AG20443 (cell line): ENCODE measurements around the gene BAD.
"Not testable (repeated sequence)": the region's sequence is repeated elsewhere in the genome, so short reads cannot be mapped to it uniquely, and the experiment has no call there.

Source experiments
- DNase-seq: peaks from one replicate; pipeline ENCODE4 v3.0.0; 2012; ENCODE audit warnings: low spot score, mixed read lengths

The BAD gene

GRCh38 chr11:64314805-64315561 lies 30.5 kb upstream of the BAD start:
- no peak for DNase-seq

DNA sequence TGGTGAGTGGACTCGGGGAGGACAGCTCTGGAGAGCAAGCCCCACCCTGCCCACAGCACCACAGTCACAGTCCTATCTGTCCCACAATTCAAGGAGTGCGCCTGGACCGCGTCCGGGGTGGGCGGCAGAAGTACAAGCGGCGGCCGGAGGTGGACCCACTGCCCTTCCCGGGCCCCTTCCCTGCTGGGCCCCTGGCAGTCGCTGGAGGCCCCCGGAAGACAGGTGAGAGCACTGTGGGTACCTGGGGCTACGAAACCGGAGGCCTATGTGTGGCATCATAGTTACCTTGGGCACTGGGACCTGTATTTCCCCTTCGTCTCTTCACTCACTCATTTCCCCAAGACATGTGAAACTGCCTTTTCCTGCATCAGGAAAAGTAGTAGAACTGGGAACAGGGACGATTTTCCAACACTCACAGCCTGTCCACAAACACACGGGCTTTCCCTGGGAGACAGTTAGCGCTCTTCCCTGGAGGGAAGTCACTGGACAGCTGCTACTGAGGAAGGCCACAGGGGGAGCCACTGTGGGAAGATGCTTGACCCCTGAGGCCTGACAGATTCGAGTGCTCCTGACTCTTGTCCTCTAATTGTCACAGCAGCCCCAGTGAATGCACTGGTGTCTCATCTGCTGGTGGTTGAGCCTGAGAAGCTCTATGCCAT lies 29.8 kb upstream of the BAD start:
- no peak for DNase-seq

GRCh38 chr11:64313491-64314145 lies 29.2 kb upstream of the BAD start:
- peak; percentile 69 for DNase-seq

- DNase-seq, result no peak
Observed at GRCh38 chr11:64312947-64313346, 28.5 kb upstream of the BAD start.

- not testable (repeated sequence) for DNase-seq
Observed at GRCh38 chr11:64307795-64308194, 23.3 kb upstream of the BAD start.

DNA sequence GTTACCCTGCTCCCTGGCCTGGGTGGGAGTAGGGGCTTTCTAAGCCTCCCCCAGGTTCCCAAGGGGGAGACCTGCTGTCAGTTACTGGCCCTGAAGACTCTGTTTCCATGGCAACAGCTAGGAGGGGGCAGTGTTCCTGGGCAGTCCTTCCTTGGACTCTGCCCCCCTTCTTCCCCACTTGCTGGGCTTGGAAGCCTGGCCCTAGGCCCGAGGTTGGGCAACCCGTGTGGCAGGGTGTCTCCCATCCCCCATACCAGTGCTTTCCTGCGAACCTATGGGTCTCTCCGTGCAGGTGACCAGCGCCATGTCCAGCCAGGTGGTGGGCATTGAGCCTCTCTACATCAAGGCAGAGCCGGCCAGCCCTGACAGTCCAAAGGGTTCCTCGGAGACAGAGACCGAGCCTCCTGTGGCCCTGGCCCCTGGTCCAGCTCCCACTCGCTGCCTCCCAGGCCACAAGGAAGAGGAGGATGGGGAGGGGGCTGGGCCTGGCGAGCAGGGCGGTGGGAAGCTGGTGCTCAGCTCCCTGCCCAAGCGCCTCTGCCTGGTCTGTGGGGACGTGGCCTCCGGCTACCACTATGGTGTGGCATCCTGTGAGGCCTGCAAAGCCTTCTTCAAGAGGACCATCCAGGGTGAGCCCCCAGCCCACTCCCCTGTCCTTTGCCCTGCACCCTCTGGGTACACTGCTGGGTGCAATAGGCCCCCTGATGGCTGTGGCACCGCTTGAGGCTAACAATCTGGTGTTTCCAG lies 22.6 kb upstream of the BAD start:
- DNase-seq, result no peak

- DNase-seq, result no peak
Observed at GRCh38 chr11:64306563-64306875, 22.1 kb upstream of the BAD start.

GRCh38 chr11:64305691-64306562 lies 21.5 kb upstream of the BAD start:
- no peak for DNase-seq

GRCh38 chr11:64305075-64305690 lies 20.7 kb upstream of the BAD start, which contains the start of gene ESRRA:
TSS of gene ESRRA (plus strand) at chr11:64305524. CDS start at chr11:64307180, 1,656 bp downstream.
- peak; percentile 100 for DNase-seq

GRCh38 chr11:64304316-64305072 lies 20.0 kb upstream of the BAD start:
- DNase-seq, result peak; percentile 86

DNA sequence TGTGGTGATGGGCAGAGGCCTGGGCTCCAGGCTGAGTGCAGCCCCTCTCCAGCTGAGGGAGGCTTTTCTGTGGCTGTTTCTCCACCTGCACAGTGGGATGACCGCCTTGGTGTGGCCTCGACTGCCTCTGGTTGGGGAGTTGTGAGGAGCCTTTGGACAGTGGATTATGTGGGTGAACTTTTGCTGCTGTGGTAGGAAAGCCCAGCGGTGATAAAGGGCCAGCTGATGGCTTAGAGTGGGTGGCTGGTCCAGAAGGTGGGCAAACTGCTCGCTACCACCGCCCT lies 19.5 kb upstream of the BAD start:
- DNase-seq, result no peak

- no peak for DNase-seq
Observed at GRCh38 chr11:64303109-64304031, 18.9 kb upstream of the BAD start.

DNA sequence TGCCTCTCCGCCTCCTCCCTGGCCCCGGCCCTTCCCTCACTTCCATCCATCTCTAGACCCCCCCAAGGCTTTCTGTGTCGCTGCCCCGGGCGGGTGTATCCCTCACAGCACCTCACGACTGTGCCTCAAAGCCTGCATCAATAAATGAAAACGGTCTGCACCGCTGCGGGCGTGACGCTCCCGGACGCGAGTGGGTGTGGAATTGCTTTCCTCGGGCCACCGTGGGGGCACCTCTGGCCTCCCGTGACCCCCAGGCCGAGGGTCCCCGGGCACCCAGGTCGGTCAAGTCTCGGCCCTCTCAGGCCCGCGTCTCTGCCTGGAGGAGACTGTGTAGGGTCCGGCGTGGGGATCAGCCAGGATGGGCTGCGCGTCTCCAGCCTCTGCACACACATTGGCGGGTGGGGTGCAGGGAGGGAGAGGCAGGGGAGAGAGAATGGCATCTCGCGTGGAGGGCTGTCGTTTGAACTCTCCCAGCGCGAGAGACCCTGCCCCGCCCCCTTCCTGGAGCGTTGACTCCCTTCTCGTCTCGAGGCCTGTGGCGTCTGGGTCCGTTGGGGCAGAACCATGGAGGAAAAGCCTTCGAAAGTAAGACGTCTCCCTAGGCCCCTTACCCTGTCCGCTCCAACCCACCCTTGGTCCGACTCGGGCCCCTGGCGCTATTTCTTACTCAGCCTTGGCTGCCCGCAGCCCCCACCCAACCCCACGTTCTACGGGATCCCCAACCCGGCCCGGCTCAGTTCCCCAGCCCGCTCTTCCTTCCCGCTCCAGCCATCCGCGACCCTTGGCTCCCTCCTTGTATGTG lies 15.6 kb upstream of the BAD start, which contains the start of gene CATSPERZ:
CATSPERZ (plus strand) TSS at position 512 of the 802 bp plus-strand sequence; CDS start at position 565, 53 bp downstream.
- DNase-seq, result no peak

- peak; percentile 68 for DNase-seq
Observed at GRCh38 chr11:64298966-64299846, 14.7 kb upstream of the BAD start.

DNA sequence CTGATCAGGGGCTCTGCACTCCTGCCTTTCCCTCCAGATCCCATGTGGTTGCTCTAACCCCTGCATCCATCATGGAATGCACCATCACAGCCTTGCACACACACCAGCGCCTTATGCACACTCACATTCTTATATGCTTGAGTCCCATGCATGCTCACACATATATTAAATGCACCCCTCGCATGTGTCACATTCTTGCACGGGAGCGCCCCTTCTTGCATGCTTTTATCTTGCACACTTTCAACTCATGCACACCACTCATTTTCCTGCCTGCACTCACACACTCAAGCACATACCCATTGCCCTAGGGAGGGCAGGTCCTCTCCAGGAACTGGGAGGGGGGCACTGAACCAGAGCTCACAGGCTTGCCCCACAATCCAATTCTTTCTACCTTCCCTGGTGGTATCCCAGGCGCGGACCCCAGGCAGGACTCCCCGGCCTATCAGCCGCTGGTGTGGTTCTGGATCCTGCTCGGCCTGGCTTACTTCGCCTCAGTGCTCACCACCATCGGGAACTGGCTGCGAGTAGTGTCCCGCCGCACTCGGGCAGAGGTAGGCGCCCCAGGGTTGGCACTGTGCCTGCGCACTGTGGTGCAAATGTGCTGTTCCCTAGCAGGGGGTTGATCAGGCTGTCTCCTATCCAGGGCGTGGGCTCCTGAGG lies 13.4 kb upstream of the BAD start:
- DNase-seq, result no peak

DNA sequence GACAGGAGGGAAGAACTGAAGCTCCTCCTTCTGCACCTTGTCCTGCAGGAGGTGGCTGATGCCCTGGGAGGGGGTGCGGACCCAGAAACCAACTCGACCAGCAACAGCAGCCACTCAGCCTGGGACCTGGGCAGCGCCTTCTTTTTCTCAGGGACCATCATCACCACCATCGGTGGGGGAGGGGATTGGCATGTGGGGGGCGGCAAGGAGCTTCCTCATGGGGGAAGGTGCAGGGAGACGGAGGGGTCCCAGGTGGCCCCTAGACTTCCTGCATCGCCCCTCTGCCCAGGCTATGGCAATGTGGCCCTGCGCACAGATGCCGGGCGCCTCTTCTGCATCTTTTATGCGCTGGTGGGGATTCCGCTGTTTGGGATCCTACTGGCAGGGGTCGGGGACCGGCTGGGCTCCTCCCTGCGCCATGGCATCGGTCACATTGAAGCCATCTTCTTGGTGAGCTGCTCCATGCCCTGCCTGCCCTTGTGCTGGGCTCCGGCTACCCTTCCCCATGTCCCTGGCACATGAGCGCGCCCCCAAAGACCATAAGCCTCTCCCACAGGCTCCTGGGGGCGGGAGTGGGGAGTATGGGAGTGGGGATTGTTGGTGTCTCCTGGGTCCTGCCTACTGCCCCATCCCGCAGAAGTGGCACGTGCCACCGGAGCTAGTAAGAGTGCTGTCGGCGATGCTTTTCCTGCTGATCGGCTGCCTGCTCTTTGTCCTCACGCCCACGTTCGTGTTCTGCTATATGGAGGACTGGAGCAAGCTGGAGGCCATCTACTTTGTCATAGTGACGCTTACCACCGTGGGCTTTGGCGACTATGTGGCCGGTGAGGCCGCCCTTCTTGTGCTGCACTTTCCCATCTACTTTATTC lies 12.6 kb upstream of the BAD start:
- DNase-seq, result no peak
